ENCODE results near the gene EFR3B. TPM values are rescaled to one million over a fixed set of nuclear protein-coding genes. Genes with fewer than 3 reads are reported as not detected.
A peak's percentile ranks its signal among the peaks of the same experiment; 100 is the strongest.
"Not testable (repeated sequence)": the region's sequence is repeated elsewhere in the genome, so short reads cannot be mapped to it uniquely, and the experiment has no call there.

Gene EFR3B
- total RNA-seq, 2 experiments from 2014 or later: 0.08 to 0.11 TPM

DNA sequence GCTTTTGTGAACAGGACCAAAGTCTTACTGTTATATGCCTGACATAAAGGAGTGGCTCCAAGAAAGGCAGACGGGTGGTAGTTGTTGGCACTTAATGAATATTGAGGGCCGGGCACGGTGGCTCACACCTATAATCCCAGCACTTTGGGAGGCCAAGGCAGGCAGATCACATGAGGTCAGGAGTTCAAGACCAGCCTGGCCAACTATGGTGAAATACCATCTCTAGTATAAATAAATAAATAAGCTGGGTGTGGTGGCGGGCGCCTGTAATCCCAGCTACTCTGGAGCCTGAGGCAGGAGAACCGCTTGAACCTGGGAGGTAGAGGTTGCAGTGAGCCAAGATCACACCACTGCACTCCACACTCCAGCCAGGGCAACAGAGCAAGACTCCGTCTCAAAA is 120.2 kb downstream of the EFR3B start:
- peak overlapping the region; percentile 87 for H3K27ac Mint-ChIP-seq
- not testable (repeated sequence) for H3K27me3 Mint-ChIP-seq; H3K9me3 Mint-ChIP-seq; ATAC-seq (ENCODE audit: low read depth); DNase-seq; H3K36me3 Mint-ChIP-seq
- peak overlapping the region; percentile 47 for H3K4me3 Mint-ChIP-seq
- H3K4me1 Mint-ChIP-seq: peaks cover 25% of the 10 kb centered on the region
- POLR2A ChIA-PET: interaction anchor here (0.6 kb wide), 1 partner anchor 47 kb away, joined by 3 read pairs; no protein-coding TSS in a partner anchor

DNA sequence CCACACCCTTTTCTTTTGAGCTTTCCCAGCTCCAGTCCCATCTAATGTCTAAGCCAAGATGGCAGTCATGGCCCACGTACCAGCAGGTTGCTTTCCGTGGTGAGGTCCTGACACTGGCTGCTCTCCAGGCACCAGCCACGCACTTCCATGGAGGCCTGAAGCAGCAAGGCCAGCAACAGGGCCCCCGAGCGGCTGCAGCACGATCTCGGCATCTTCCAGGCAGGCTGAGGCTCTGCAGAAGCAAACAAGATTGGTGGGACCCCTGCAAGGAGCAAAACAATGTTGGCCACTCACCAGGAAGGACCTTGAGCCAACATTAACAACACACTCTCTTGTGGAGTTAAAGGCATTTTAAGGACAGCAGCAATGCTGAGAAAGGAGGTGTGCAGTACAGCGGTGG is 122.7 kb downstream of the EFR3B start:
- Mint-ChIP-seq H3K36me3 (no peaks in the 10 kb centered on the region), H3K4me1 (peaks cover 28% of the 10 kb centered on the region), H3K27ac (no peak overlapping the region), H3K4me3 (no peak overlapping the region), H3K9me3 (no peaks in the 10 kb centered on the region), H3K27me3 (peaks cover 28% of the 10 kb centered on the region)
- no peak for ATAC-seq (ENCODE audit: low read depth)
- DNase-seq: no peak
- POLR2A ChIA-PET: no interaction called here

DNA sequence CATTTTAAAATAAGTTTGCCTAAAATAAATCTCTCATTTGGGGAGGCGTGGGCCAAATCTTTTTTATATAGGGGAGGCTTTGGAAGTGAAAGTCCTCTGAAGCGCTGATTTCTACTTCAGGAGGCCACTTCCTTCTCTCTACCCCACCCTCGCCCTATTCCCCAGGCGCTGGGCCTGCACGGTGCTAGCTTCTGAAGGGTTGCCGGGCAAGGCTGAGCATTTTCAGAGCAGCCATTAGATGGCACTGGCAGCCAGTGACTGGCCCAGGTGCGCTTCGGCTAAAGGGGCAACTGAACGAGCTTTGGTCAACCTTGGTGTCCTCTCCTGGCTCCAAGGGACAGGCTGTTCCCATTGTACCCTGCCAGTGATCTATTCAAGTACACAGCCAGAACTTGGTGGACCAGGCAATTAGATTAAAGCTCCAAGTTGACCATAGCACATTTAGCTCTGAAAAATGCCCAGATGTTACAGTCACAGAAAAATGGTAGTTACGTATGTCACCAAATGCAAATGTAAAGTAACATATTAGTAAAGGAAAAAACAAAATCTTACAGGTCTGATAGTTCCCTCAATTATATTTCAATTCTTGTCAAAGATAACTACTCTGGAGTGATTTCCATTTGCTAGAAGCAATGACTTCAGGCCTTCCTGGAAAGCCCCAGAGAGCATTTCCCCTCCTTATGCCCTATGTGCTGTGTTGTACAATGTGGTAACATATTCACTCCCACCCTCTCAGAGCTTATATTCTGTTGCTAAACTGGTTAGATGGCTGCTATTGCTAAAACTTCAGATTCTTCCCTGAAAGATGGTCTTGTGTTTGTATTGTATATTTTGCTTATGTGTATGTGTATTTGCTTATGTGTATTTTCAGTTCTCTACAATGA is 124.4 kb downstream of the EFR3B start:
- peak; percentile 68 for ATAC-seq (ENCODE audit: low read depth)
- DNase-seq: peak; percentile 59
- Mint-ChIP-seq H3K27me3 (peaks cover 41% of the 10 kb centered on the region), H3K36me3 (no peaks in the 10 kb centered on the region), H3K27ac (peak overlapping the region; percentile 34), H3K9me3 (no peaks in the 10 kb centered on the region), H3K4me1 (peaks cover 20% of the 10 kb centered on the region), H3K4me3 (peak overlapping the region; percentile 31)
- POLR2A ChIA-PET: interaction anchor here (0.7 to 1.1 kb wide), 3 partner anchors 28 to 111 kb away, joined by 3 to 4 read pairs (median 3); no protein-coding TSS in a partner anchor

DNA sequence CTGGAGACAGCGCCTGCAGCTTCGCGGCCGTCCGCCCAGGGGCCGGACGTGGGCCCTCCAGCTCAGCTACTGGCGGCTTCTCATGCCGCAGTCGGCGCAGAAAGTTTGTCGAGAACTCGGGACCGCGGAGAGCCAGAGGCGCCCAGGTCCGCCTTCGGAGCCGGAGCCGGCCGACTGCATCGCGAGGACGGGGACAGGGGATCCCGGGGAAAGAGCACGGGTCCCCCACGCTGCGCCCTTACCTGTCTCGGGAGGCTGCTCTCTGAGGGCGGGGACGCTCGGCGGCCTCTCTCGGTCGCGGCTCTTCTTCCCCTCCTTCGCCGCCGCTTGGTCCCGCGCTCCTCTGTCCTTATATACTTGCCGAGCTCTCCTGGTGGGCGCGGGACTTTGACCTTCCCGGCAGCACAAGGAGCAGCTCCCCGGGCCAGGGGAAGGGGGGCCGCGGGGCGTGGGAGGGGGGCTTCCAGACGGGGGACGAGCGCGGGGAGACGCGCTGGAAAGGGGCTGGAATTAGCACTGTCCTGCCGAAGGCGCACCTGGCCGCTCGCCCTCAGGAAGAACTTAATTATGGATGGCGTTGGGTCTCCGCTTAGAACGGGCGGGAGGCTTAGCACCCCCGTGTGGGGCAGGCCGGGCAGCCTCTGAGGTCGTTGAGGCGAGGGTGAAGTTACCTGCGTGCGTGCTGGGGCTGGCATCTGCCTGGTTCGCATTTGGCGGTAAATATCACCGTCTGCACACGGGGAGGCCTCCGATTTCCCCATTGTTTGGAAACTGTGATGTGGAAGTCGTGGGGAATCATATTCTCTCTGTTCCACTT is 126.6 kb downstream of the EFR3B start, which contains the start of gene POMC:
TSS of gene POMC (minus strand) at position 325 of the 817 bp plus-strand sequence. CDS start 3,808 bp downstream, outside the sequence.
- Mint-ChIP-seq H3K4me1 (peaks cover 22% of the 10 kb centered on the region), H3K27ac (no peak within 1 kb of the TSS), H3K4me3 (peak within 1 kb of the TSS; percentile 61), H3K9me3 (no peaks in the 10 kb centered on the region), H3K27me3 (peaks cover 61% of the 10 kb centered on the region), H3K36me3 (no peaks in the 10 kb centered on the region)
- DNase-seq (peak; percentile 67), ATAC-seq (ENCODE audit: low read depth) (peak; percentile 62)
- POLR2A ChIA-PET: no interaction called here

DNA sequence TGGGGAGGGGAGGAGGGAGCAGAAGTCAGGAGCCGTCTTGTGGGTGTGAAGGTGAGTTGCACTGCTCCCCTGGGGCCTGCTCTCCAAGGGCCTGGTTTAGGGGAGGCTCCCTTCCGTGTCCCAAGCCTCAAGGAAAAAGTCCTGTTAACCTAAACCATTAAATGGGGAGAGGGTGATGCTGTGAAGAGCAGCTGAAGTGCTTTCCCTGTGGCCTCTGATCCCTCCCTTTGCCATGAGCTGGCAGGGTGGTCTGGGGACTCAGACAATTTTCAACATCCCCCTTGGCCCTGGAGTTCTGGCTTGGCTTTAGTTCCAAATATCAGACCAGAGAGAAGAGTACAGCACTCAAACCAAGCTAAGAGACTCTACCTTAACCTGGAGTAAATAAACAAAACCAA is 127.2 kb downstream of the EFR3B start:
- Mint-ChIP-seq H3K27ac (no peak overlapping the region), H3K4me3 (peak overlapping the region; percentile 61), H3K9me3 (no peaks in the 10 kb centered on the region), H3K27me3 (peaks cover 63% of the 10 kb centered on the region), H3K4me1 (peaks cover 22% of the 10 kb centered on the region), H3K36me3 (no peaks in the 10 kb centered on the region)
- DNase-seq (no peak), ATAC-seq (ENCODE audit: low read depth) (no peak)
- POLR2A ChIA-PET: no interaction called here

DNA sequence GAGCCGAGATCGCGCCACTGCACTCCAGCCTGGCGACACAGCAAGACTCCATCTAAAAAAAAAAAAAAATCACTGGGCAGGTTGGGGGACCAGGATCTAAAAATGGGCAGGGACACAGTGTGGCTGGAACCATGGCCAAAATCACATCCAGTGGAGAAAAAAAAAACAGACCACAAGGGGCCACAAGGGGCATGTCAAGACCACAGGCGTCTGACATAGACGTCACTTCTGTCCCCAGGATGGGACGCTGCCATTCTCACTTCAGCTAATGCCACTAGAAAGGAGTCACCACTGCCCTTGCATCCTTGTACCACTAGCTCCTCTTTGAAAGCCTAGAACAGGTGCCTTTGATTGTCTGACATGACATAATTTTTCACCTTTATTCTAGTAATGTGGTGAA is 129.0 kb downstream of the EFR3B start:
- DNase-seq (no peak), ATAC-seq (ENCODE audit: low read depth) (no peak)
- peaks cover 68% of the 10 kb centered on the region for H3K27me3 Mint-ChIP-seq

DNA sequence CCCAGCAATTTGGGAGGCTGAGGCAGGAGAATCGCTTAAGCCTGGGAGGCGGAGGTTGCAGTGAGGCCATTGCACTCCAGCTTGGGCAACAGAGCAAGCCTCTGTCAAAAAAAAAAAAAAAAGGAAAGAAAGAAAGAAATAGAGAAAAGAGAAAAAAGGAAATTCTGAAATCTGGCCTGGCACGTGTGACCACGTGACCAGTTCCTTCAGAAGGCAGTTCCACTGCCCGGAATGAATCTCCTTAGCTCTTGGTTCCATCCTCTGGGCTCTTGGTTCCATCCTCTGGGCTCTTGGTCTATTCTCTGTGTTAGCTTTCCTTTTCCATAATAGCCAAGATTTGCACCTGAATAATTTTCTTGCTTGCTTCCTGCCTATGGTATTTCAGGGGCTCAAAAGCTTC is 131.8 kb downstream of the EFR3B start:
- H3K4me1 Mint-ChIP-seq: peaks cover 8% of the 10 kb centered on the region
- no peak for DNase-seq
- no peak for ATAC-seq (ENCODE audit: low read depth)
- H3K36me3 Mint-ChIP-seq: no peaks in the 10 kb centered on the region
- no peak overlapping the region for H3K27ac Mint-ChIP-seq
- peaks cover 57% of the 10 kb centered on the region for H3K27me3 Mint-ChIP-seq
- no peak overlapping the region for H3K4me3 Mint-ChIP-seq
- H3K9me3 Mint-ChIP-seq: no peaks in the 10 kb centered on the region
- POLR2A ChIA-PET: no interaction called here

More for the DNA sequence above, 129.0 kb downstream of the EFR3B start:
- no peaks in the 10 kb centered on the region for H3K36me3 Mint-ChIP-seq
- H3K27ac Mint-ChIP-seq: no peak overlapping the region
- no peak overlapping the region for H3K4me3 Mint-ChIP-seq
- POLR2A ChIA-PET: no interaction called here
- peaks cover 16% of the 10 kb centered on the region for H3K4me1 Mint-ChIP-seq
- no peaks in the 10 kb centered on the region for H3K9me3 Mint-ChIP-seq

DNA sequence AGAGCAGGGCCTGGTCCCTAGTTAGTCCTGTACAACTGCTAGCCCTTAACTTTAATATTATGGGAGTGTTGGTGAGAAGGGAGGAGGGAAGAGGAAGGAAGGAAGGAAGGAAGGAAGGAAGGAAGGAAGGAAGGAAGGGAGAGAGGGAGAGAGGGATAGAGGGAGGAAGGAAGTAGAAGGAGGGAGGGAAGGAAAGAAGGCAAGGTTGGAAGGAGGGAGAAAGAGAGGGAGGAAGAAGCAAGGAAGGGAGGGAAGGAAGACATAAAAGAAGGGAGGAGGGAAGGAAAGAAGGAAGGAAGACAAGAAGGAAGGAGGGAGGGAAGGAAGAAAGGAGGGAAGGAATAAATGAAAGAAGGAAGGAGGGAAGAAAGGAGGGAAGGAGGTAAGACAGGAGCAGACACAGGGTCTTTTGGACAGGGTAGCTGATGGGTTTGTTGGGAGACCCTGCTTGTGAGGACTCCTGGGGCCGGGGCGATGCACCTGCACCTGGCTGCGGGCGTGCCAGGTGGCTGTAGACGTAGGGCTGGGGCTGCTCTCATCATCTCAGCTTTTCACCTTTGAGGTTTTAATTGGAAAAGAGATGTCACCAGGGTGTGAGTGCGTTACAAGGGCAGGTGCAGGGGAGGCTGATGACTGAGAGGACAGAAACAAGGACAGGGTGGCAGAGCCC is 132.5 kb downstream of the EFR3B start:
- no peak overlapping the region for H3K4me3 Mint-ChIP-seq
- H3K4me1 Mint-ChIP-seq: peaks cover 4% of the 10 kb centered on the region
- DNase-seq: no peak
- peak overlapping the region; percentile 25 for H3K27ac Mint-ChIP-seq
- no peak for ATAC-seq (ENCODE audit: low read depth)
- POLR2A ChIA-PET: no interaction called here
- H3K27me3 Mint-ChIP-seq: peaks cover 51% of the 10 kb centered on the region
- no peaks in the 10 kb centered on the region for H3K9me3 Mint-ChIP-seq
- no peaks in the 10 kb centered on the region for H3K36me3 Mint-ChIP-seq

DNA sequence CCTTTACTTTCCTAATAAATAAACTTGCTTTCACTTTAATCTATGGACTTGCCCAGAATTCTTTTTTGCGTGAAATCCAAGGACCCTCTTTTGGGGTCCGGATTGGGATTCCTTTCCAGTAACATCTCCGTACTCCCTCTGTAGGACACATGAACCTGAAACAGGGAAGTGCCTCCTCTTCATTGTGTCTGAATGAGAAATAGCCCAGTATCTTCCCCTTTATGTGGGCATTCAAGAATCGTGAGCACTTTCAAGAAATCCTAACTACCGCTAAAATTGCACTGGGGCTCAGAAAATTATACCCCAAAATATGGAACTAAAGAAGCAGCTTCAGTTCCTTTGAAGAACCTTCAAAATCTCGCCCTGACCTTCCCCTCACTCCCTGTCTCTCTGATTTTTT is 134.3 kb downstream of the EFR3B start:
- Mint-ChIP-seq H3K4me3 (no peak overlapping the region), H3K27ac (no peak overlapping the region), H3K36me3 (no peaks in the 10 kb centered on the region), H3K9me3 (no peaks in the 10 kb centered on the region), H3K27me3 (peaks cover 39% of the 10 kb centered on the region), H3K4me1 (peaks cover 4% of the 10 kb centered on the region)
- ATAC-seq (ENCODE audit: low read depth): no peak
- POLR2A ChIA-PET: no interaction called here
- no peak for DNase-seq

DNA sequence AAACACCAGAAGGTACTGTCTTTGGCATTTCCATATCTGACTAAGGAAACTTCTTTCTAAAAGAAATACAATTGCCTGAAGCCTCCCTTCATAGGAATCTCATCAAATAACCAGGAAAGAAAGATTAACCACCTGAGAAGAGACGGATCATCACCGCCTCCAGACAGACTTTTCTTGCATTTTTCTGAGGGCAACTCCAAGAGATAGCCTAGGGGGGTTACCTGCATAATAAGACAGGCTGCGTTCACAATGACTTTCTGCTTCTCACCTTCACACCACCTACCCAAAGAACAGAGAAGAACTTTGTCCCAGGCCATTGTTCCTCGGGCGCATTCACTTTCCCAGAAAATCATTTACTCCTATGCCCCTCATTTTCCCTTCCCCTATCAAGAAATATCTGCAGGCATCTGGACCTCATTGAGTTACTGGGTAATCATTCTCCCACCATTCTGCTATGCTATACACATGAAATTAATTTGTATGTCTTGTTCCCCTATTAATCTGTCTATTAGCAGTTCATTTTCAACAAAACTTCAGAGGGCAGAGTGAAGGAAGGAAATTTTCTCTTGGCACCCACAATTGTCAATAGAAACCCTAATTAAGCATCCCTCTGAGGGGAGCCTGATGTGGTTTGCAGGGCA is 134.8 kb downstream of the EFR3B start:
- H3K27ac Mint-ChIP-seq: no peak overlapping the region
- POLR2A ChIA-PET: no interaction called here
- no peaks in the 10 kb centered on the region for H3K9me3 Mint-ChIP-seq
- H3K4me1 Mint-ChIP-seq: peaks cover 4% of the 10 kb centered on the region
- no peak overlapping the region for H3K4me3 Mint-ChIP-seq
- H3K27me3 Mint-ChIP-seq: peaks cover 37% of the 10 kb centered on the region
- ATAC-seq (ENCODE audit: low read depth): no peak
- DNase-seq: no peak
- no peaks in the 10 kb centered on the region for H3K36me3 Mint-ChIP-seq

DNA sequence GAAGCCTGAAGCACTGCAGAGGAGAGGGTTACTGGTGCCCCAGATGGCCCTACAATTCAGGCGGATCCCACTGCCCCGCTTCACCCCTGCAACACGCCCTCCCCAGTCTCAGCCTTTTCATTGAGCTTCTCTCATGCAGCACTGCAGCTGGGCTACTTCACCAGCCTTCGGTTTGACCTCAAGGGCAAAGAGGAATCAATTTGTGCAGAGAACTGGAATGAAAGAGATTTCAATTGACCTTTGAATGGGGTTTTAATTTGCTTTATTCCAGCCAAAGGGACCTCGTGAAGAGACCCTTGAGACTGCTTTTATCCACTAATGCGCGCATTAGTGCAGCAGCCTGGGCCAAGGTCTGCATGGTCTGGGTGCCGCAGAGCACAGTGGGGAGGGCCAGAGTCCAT is 135.3 kb downstream of the EFR3B start:
- Mint-ChIP-seq H3K27ac (no peak overlapping the region), H3K4me3 (no peak overlapping the region), H3K4me1 (peaks cover 4% of the 10 kb centered on the region), H3K36me3 (no peaks in the 10 kb centered on the region), H3K27me3 (peaks cover 31% of the 10 kb centered on the region), H3K9me3 (no peaks in the 10 kb centered on the region)
- POLR2A ChIA-PET: no interaction called here
- DNase-seq (no peak), ATAC-seq (ENCODE audit: low read depth) (no peak)

DNA sequence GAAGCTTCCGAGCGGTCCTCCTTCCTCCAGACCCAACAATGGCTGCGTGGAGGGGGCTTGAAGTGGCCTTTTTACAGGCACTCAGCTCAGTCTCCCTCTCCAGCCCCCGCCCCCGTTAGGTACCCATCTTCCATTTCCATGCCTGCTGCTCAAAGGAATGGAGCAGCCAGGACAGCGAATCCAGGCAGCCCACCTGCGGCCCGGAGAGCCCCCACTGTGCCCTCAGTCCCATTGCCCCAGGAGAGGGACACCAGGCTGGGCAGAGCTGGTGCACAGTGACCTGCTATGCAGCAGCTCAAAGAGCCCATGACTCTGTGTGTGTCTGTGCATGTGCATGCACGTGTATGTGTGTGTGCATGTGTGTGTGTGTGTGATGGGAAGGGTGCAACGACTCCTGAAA is 137.1 kb downstream of the EFR3B start:
- no peak for DNase-seq

DNA sequence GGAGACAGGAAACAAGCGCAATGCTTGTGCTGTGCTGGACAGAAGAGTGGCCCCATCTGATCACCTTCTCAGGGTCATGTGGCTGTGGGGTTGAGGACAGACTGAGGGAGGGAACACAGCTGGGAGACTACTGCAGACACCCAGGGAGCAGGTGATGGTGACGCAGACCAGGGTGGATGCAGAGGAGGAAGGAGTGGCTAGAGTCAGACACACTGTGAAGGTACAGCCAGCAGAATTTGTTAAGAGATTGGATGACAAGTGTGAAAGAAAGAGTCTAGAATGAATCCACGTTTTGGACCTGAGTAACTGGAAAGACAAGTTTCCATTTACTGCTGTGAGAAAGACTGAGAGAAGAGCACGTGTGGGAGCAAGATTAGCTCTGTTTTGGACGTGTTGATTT is 142.4 kb downstream of the EFR3B start:
- H3K36me3 Mint-ChIP-seq: no peaks in the 10 kb centered on the region
- ATAC-seq (ENCODE audit: low read depth): no peak
- H3K4me3 Mint-ChIP-seq: no peak overlapping the region
- no peak for DNase-seq
- no peaks in the 10 kb centered on the region for H3K4me1 Mint-ChIP-seq
- H3K27me3 Mint-ChIP-seq: peaks cover 6% of the 10 kb centered on the region
- POLR2A ChIA-PET: no interaction called here
- H3K9me3 Mint-ChIP-seq: no peaks in the 10 kb centered on the region
- no peak overlapping the region for H3K27ac Mint-ChIP-seq

More for the DNA sequence above, 137.1 kb downstream of the EFR3B start:
- POLR2A ChIA-PET: no interaction called here
- Mint-ChIP-seq H3K36me3 (no peaks in the 10 kb centered on the region), H3K27me3 (peaks cover 20% of the 10 kb centered on the region), H3K4me3 (no peak overlapping the region), H3K9me3 (no peaks in the 10 kb centered on the region), H3K4me1 (peaks cover 2% of the 10 kb centered on the region), H3K27ac (no peak overlapping the region)
- ATAC-seq (ENCODE audit: low read depth): no peak
